Astrocyte (in vitro differentiated cells and primary cell): ENCODE results near the gene GUCA1A. TPM values are rescaled to one million over a fixed set of nuclear protein-coding genes. Genes with fewer than 3 reads are reported as not detected.
"Not testable (repeated sequence)": the region's sequence is repeated elsewhere in the genome, so short reads cannot be mapped to it uniquely, and the experiment has no call there.

Experiments used
- DNase-seq: peaks from one replicate; pipeline ENCODE4 v3.0.0-alpha.2; 2010; ENCODE audit warnings: low read depth
- FAIRE-seq: peaks from 2 replicates; lab custom pipeline; 2011; peaks lifted over from hg19 to GRCh38; lab: Jason Lieb, UNC
- H2AFZ ChIP-seq: 2 replicates; pipeline ENCODE4 v1.6.0; 2012; ENCODE audit warnings: low read depth, low read length, inconsistent platforms
- H3K27ac ChIP-seq: 2 replicates; pipeline ENCODE4 v1.5.1; 2011; ENCODE audit warnings: low read depth, low read length, inconsistent platforms
- H3K27me3 ChIP-seq: 2 replicates; pipeline ENCODE4 v1.6.0; 2011; ENCODE audit warnings: low read length, inconsistent platforms; ENCODE audit not compliant: insufficient read depth
- H3K36me3 ChIP-seq: 2 replicates; pipeline ENCODE4 v1.5.1; 2011; ENCODE audit warnings: low read length, inconsistent platforms; ENCODE audit not compliant: insufficient read depth
- H3K4me1 ChIP-seq: 2 replicates; pipeline ENCODE4 v1.5.1; 2011; ENCODE audit warnings: low read length, inconsistent platforms; ENCODE audit not compliant: insufficient read depth
- H3K4me2 ChIP-seq: 2 replicates; pipeline ENCODE4 v1.6.0; 2012; ENCODE audit warnings: low read length, inconsistent platforms
- H3K4me3 ChIP-seq: 2 replicates; pipeline ENCODE4 v1.5.1; 2011; ENCODE audit warnings: low read depth, mild to moderate bottlenecking, low read length, inconsistent platforms; ENCODE audit not compliant: insufficient read depth
- H3K79me2 ChIP-seq: 2 replicates; pipeline ENCODE4 v1.6.0; 2012; ENCODE audit warnings: mild to moderate bottlenecking, low read length, inconsistent platforms; ENCODE audit not compliant: insufficient read depth
- H3K9ac ChIP-seq: 2 replicates; pipeline ENCODE4 v1.6.0; 2012; ENCODE audit warnings: mild to moderate bottlenecking, low read length, inconsistent platforms
- H3K9me3 ChIP-seq: 2 replicates; pipeline ENCODE4 v1.5.1; 2012; ENCODE audit warnings: low read depth, mild to moderate bottlenecking, low read length, inconsistent platforms; ENCODE audit not compliant: insufficient read depth
- H4K20me1 ChIP-seq: 2 replicates; pipeline ENCODE4 v1.6.0; 2012; ENCODE audit warnings: low read length, inconsistent platforms; ENCODE audit not compliant: insufficient read depth
- H3K27ac Mint-ChIP-seq: one replicate; pipeline ENCODE4 v1.8.0; 2021; ENCODE audit warnings: mild to moderate bottlenecking, mixed read lengths; ENCODE audit not compliant: unreplicated experiment
- H3K27me3 Mint-ChIP-seq: one replicate; pipeline ENCODE4 v1.8.0; 2021; ENCODE audit warnings: low read depth, mixed read lengths; ENCODE audit not compliant: unreplicated experiment
- H3K36me3 Mint-ChIP-seq: one replicate; pipeline ENCODE4 v1.8.0; 2021; ENCODE audit warnings: low read depth, mixed read lengths; ENCODE audit not compliant: unreplicated experiment
- H3K4me1 Mint-ChIP-seq: one replicate; pipeline ENCODE4 v1.8.0; 2021; ENCODE audit warnings: low read depth, mixed read lengths; ENCODE audit not compliant: unreplicated experiment
- H3K4me3 Mint-ChIP-seq: one replicate; pipeline ENCODE4 v1.8.0; 2021; ENCODE audit warnings: mild to moderate bottlenecking, moderate library complexity, mixed read lengths; ENCODE audit not compliant: unreplicated experiment
- H3K9me3 Mint-ChIP-seq: one replicate; pipeline ENCODE4 v1.8.0; 2021; ENCODE audit warnings: mild to moderate bottlenecking, mixed read lengths; ENCODE audit not compliant: unreplicated experiment
- EZH2 ChIP-seq: IDR thresholded peaks from 2 replicates; pipeline ENCODE4 v1.6.1; 2012; ENCODE audit warnings: mild to moderate bottlenecking, low read length, inconsistent platforms; ENCODE audit not compliant: insufficient read depth
- total RNA-seq: library from RNA; stranded (reverse); gene quantifications from 2 replicates; pipeline ENCODE4 v1.2.1, GENCODE V29; 2021
- TF ChIP-seq, protein P1 (sequence below): IDR thresholded peaks from 2 replicates; pipeline ENCODE4 v1.5.1; 2011; ENCODE audit warnings: low read depth, mild to moderate bottlenecking, inconsistent platforms, low read length, moderate library complexity; ENCODE audit not compliant: insufficient read depth

Gene GUCA1A
- total RNA-seq, 1 donor from 2014 or later: 0.45 TPM

DNA sequence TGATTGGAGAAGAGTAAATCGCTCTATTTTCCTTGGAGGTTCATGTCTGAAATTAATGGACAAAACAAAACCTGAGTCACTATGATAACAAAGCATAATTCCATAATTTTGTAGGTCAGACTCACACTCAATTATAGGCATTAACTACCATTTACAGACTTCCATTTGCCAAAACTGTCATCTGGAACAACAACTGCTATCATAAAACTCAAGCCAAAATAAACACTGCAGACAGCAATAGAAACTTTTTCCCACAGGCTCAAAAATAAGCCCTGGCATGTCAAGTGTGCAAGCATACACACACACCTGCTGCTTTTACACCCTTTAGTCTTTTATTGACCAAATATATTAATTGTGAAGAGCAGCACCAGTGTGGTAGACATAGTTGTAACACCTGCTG lies 37.4 kb downstream of the GUCA1A start:
- peaks cover 52% of the 10 kb centered on the region for H3K36me3 ChIP-seq
- DNase-seq: no peak
- no peak overlapping the region for H3K4me3 ChIP-seq
- no peak overlapping the region for H3K4me3 Mint-ChIP-seq
- H3K27ac Mint-ChIP-seq: no peak overlapping the region
- peaks cover 17% of the 10 kb centered on the region for H3K79me2 ChIP-seq
- no peak overlapping the region for H3K9ac ChIP-seq
- FAIRE-seq: no peak
- H2AFZ ChIP-seq: no peak overlapping the region
- no peaks in the 10 kb centered on the region for H3K27me3 Mint-ChIP-seq
- H4K20me1 ChIP-seq: no peaks in the 10 kb centered on the region
- no peaks in the 10 kb centered on the region for H3K27me3 ChIP-seq
- no peaks in the 10 kb centered on the region for H3K9me3 ChIP-seq
- peaks cover 3% of the 10 kb centered on the region for H3K4me1 ChIP-seq
- TF ChIP-seq EZH2: no peak
- TF ChIP-seq, protein P1, sequence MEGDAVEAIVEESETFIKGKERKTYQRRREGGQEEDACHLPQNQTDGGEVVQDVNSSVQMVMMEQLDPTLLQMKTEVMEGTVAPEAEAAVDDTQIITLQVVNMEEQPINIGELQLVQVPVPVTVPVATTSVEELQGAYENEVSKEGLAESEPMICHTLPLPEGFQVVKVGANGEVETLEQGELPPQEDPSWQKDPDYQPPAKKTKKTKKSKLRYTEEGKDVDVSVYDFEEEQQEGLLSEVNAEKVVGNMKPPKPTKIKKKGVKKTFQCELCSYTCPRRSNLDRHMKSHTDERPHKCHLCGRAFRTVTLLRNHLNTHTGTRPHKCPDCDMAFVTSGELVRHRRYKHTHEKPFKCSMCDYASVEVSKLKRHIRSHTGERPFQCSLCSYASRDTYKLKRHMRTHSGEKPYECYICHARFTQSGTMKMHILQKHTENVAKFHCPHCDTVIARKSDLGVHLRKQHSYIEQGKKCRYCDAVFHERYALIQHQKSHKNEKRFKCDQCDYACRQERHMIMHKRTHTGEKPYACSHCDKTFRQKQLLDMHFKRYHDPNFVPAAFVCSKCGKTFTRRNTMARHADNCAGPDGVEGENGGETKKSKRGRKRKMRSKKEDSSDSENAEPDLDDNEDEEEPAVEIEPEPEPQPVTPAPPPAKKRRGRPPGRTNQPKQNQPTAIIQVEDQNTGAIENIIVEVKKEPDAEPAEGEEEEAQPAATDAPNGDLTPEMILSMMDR: no peak
- no peaks in the 10 kb centered on the region for H3K4me1 Mint-ChIP-seq
- H3K27ac ChIP-seq: no peak overlapping the region
- H3K4me2 ChIP-seq: no peak overlapping the region
- peaks cover 9% of the 10 kb centered on the region for H3K36me3 Mint-ChIP-seq
- H3K9me3 Mint-ChIP-seq: no peaks in the 10 kb centered on the region

DNA sequence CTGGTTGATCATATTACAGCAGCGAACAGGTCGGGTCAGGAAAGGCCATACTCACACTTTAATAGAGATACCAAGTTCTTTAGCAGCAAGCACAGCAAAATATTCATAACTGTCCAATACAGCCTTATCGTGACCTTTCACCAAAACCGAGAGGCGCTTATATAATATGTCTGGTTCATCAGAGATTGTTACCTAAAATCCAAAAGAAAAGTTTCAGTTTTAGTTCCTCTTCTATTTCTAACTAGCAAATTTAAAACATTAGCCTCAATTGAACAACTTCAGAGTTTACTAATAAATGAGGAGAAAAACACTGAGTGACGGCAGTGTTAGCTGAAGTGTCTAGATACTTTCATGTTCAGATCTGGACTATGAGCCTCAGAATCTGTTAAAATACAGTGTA lies 38.6 kb downstream of the GUCA1A start:
- H3K27ac ChIP-seq: no peak overlapping the region
- H3K4me3 ChIP-seq: no peak overlapping the region
- peaks cover 8% of the 10 kb centered on the region for H3K36me3 Mint-ChIP-seq
- FAIRE-seq (no peak), DNase-seq (no peak)
- no peak overlapping the region for H2AFZ ChIP-seq
- H3K27me3 Mint-ChIP-seq: no peaks in the 10 kb centered on the region
- H3K27ac Mint-ChIP-seq: no peak overlapping the region
- H3K4me2 ChIP-seq: no peak overlapping the region
- no peaks in the 10 kb centered on the region for H3K9me3 Mint-ChIP-seq
- no peaks in the 10 kb centered on the region for H4K20me1 ChIP-seq
- H3K27me3 ChIP-seq: no peaks in the 10 kb centered on the region
- peaks cover 23% of the 10 kb centered on the region for H3K79me2 ChIP-seq
- TF ChIP-seq, protein P1: no peak
- no peak for TF ChIP-seq EZH2
- no peaks in the 10 kb centered on the region for H3K9me3 ChIP-seq
- no peak overlapping the region for H3K9ac ChIP-seq
- H3K4me1 Mint-ChIP-seq: peaks cover 2% of the 10 kb centered on the region
- H3K4me1 ChIP-seq: peaks cover 6% of the 10 kb centered on the region
- H3K4me3 Mint-ChIP-seq: no peak overlapping the region
- H3K36me3 ChIP-seq: peaks cover 50% of the 10 kb centered on the region

DNA sequence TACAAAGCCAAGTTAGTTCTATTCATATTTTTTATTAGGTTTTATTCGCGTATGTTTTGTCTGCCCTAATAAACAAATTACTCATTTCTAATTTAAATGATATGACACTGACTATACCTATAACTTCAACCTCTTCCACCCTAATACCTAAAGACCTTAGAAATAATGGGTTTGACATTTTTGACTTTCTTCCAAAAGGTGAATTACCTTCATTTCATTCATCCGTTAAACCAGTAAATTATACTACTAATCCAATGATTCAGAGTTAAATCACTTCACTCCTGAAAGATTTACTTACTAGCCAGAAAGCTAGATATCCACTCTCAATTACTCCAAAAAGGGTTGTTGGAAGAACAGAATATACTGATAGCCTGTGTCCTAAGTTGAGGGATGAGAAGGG lies 39.3 kb downstream of the GUCA1A start:
- Histone ChIP-seq H3K36me3 (peaks cover 49% of the 10 kb centered on the region), H3K4me3 (no peak overlapping the region), H2AFZ (no peak overlapping the region), H3K9ac (no peak overlapping the region), H3K9me3 (no peaks in the 10 kb centered on the region), H3K27ac (no peak overlapping the region), H3K4me1 (peaks cover 9% of the 10 kb centered on the region), H4K20me1 (no peaks in the 10 kb centered on the region), H3K4me2 (no peak overlapping the region), H3K27me3 (no peaks in the 10 kb centered on the region), H3K79me2 (peaks cover 31% of the 10 kb centered on the region)
- DNase-seq (no peak), FAIRE-seq (no peak)
- TF ChIP-seq, protein P1: no peak
- TF ChIP-seq EZH2: no peak
- H3K9me3 Mint-ChIP-seq: no peaks in the 10 kb centered on the region
- no peak overlapping the region for H3K27ac Mint-ChIP-seq
- peaks cover 4% of the 10 kb centered on the region for H3K4me1 Mint-ChIP-seq
- peaks cover 8% of the 10 kb centered on the region for H3K36me3 Mint-ChIP-seq
- no peaks in the 10 kb centered on the region for H3K27me3 Mint-ChIP-seq
- no peak overlapping the region for H3K4me3 Mint-ChIP-seq

DNA sequence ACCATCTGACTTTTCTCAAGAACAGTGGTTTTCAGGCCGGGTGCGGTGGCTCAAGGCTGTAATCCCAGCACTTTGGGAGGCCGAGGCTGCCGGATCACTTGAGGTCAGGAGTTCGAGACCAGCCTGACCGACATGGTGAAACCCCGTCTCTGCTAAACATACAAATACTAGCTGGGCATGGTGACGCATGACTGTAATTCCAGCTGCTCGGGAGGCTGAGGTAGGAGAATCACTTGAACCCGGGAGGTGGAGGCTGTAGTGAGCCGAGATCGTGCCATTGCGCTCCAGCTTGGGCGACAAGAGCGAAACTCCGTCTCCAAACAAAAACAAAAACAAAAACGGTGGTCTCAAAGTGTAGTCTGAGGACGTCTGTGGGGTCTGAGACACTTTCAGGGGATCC lies 43.3 kb downstream of the GUCA1A start:
- H2AFZ ChIP-seq, H3K27ac Mint-ChIP-seq, H3K9me3 Mint-ChIP-seq, H3K4me1 Mint-ChIP-seq, DNase-seq, H3K27me3 Mint-ChIP-seq, H3K36me3 Mint-ChIP-seq, H4K20me1 ChIP-seq, H3K9me3 ChIP-seq, H3K27ac ChIP-seq, H3K4me1 ChIP-seq, H3K27me3 ChIP-seq, FAIRE-seq: not testable (repeated sequence)
- H3K9ac ChIP-seq: peak overlapping the region; percentile 95
- peak overlapping the region; percentile 93 for H3K4me3 ChIP-seq
- H3K4me3 Mint-ChIP-seq: peak overlapping the region; percentile 100
- peak overlapping the region; percentile 87 for H3K4me2 ChIP-seq
- H3K36me3 ChIP-seq: peaks cover 26% of the 10 kb centered on the region
- peaks cover 32% of the 10 kb centered on the region for H3K79me2 ChIP-seq
